HUDEP-2 (cell line): ENCODE measurements around the gene HOXB9.

Source experiments
- DNase-seq, 76 experiments: peaks; one replicate each; lab custom pipeline; 2025; ENCODE audit not compliant: unreplicated experiment in 76 of 76; lab: John Stamatoyannopoulos, UW

HOXB9 gene

GRCh38 chr17:48612854-48613691, 13.1 kb downstream of the HOXB9 start:
- DNase-seq: peak in 6 of 76 experiments; percentile 4 to 34 (median 20)

GRCh38 chr17:48612456-48612853, 13.7 kb downstream of the HOXB9 start:
- no peak for DNase-seq

GRCh38 chr17:48611681-48612455, 14.3 kb downstream of the HOXB9 start:
- DNase-seq: no peak

- DNase-seq: peak in 1 of 76 experiments; percentile 24
Observed at GRCh38 chr17:48611213-48611612, 14.9 kb downstream of the HOXB9 start.

- peak in 53 of 76 experiments; percentile 4 to 72 (median 41) for DNase-seq
Observed at GRCh38 chr17:48610282-48611211, 15.6 kb downstream of the HOXB9 start, which contains the start of gene HOXB7. TSS of gene HOXB7 (minus strand) at chr17:48611017. CDS start at chr17:48610918, 99 bp downstream.

- DNase-seq: no peak
Observed at GRCh38 chr17:48609759-48610281, 16.3 kb downstream of the HOXB9 start.

GRCh38 chr17:48609033-48609432, 17.1 kb downstream of the HOXB9 start:
- no peak for DNase-seq

- DNase-seq: no peak
Observed at GRCh38 chr17:48608494-48608834, 17.7 kb downstream of the HOXB9 start.

GRCh38 chr17:48606892-48607614, 19.1 kb downstream of the HOXB9 start:
- DNase-seq: no peak

- DNase-seq: no peak
Observed at GRCh38 chr17:48605991-48606891, 19.9 kb downstream of the HOXB9 start.

GRCh38 chr17:48605409-48605919, 20.7 kb downstream of the HOXB9 start:
- no peak for DNase-seq

- no peak for DNase-seq
Observed at GRCh38 chr17:48604770-48605329, 21.3 kb downstream of the HOXB9 start, which contains the start of gene HOXB6. TSS of gene HOXB6 (minus strand) at chr17:48604986. CDS start at chr17:48598150, 6,836 bp downstream.

GRCh38 chr17:48603959-48604769, 22.0 kb downstream of the HOXB9 start:
- DNase-seq: no peak

- DNase-seq: no peak
Observed at GRCh38 chr17:48601539-48602425, 24.4 kb downstream of the HOXB9 start.

GRCh38 chr17:48601207-48601538, 25.0 kb downstream of the HOXB9 start:
- no peak for DNase-seq
